Measurements from ENCODE around the gene CLASP1.
"Not testable (repeated sequence)": the region's sequence is repeated elsewhere in the genome, so short reads cannot be mapped to it uniquely, and the experiment has no call there.

Gene CLASP1

DNA sequence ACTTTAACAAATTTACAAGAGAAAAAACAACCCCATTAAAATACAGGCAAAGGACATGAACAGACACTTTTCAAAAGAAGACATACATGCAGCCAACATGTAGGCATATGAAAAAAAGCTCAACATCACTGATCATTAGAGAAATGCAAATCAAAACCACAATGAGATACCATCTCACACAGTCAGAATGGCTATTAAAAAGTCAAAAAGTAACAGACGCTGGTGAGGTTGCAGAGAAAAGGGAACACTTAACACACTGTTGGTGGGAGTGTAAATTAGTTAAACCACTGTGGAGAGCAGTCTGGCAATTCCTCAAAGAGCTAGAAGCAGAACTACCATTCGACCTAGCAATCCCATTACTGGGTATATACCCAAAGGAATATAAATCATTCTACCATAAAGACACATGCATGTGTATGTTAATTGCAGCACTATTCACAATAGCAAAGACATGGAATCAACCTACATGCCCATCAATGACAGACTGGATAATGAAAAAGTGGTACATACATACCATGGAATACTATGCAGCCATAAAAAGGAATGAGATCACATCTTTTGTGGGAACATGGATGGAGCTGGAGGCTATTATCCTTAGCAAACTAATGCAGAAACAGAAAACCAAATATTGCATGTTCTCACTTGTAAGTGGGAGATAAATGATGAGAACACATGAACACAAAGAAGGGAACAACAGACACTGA, 96.6 kb downstream of the CLASP1 start:
- H3K9me3 Mint-ChIP-seq; H3K36me3 Mint-ChIP-seq (ENCODE audit: insufficient read depth): not testable (repeated sequence)

DNA sequence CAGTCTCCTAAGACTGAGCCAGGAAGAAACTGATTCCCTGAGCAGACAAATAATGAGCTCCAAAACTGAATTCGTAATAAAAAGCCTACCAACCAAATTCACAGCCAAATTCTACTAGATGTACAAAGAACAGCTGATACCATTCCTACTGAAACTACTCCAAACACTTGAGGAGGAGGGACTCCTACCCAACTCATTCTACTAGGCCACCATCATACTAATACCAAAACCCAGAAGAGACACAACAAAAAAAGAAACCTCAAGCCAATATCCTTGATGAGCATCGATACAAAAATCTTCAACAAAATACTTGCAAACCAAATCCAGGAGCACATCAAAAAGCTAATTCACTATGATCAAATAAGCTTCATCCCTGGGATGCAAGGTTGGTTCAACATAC, 98.6 kb downstream of the CLASP1 start:
- Mint-ChIP-seq H3K27ac (no peak overlapping the region), H3K36me3 (ENCODE audit: insufficient read depth) (no peaks in the 10 kb centered on the region), H3K4me1 (ENCODE audit: low read depth in 2 of 2) (peaks cover 57 to 66% of the 10 kb centered on the region in 2 donors), H3K4me3 (no peak overlapping the region), H3K27me3 (no peaks in the 10 kb centered on the region), H3K9me3 (no peaks in the 10 kb centered on the region)
- ATAC-seq (replicated peaks) (no peak), DNase-seq (no peak)

More for the DNA sequence above, 96.6 kb downstream of the CLASP1 start:
- H3K4me1 Mint-ChIP-seq (ENCODE audit: low read depth in 2 of 2): peaks cover 60 to 67% of the 10 kb centered on the region in 2 donors
- H3K4me3 Mint-ChIP-seq; H3K27me3 Mint-ChIP-seq; ATAC-seq (replicated peaks); DNase-seq: not testable (repeated sequence)
- peak overlapping the region in 1 of 2 donors; percentile 9 for H3K27ac Mint-ChIP-seq

DNA sequence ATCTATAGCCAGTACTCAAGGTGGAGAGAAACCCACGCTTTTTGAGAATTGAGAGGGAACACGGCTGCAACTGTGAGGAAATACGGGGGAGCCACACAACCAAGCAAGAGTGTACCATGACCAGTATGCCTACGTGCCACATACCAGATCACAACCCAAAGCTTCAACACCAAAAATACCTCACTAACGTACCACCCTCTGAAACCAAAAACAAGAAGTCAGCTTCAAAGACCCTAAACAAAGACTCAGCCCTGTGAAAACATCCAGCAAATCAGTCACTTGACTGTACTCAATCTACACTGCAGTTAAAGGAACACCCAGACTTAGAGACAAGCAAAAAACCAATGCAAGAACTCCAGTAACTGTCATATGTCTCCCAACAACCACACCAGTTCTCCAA, 101.6 kb downstream of the CLASP1 start:
- no peaks in the 10 kb centered on the region for H3K9me3 Mint-ChIP-seq

GRCh38 chr2:121545913-121546312, 103.3 kb downstream of the CLASP1 start:
- Mint-ChIP-seq H3K4me1 (ENCODE audit: low read depth in 2 of 2) (peaks cover 34 to 44% of the 10 kb centered on the region in 2 donors), H3K36me3 (ENCODE audit: insufficient read depth) (no peaks in the 10 kb centered on the region), H3K27me3 (no peaks in the 10 kb centered on the region), H3K9me3 (no peaks in the 10 kb centered on the region), H3K4me3 (no peak overlapping the region), H3K27ac (no peak overlapping the region)
- no peak for DNase-seq
- ATAC-seq (replicated peaks): no peak

More for the DNA sequence above, 101.6 kb downstream of the CLASP1 start:
- ATAC-seq (replicated peaks): no peak
- Mint-ChIP-seq H3K4me1 (ENCODE audit: low read depth in 2 of 2) (peaks cover 50 to 61% of the 10 kb centered on the region in 2 donors), H3K27ac (peak overlapping the region in 1 of 2 donors; percentile 32), H3K27me3 (no peaks in the 10 kb centered on the region), H3K36me3 (ENCODE audit: insufficient read depth) (no peaks in the 10 kb centered on the region), H3K4me3 (no peak overlapping the region)
- no peak for DNase-seq

DNA sequence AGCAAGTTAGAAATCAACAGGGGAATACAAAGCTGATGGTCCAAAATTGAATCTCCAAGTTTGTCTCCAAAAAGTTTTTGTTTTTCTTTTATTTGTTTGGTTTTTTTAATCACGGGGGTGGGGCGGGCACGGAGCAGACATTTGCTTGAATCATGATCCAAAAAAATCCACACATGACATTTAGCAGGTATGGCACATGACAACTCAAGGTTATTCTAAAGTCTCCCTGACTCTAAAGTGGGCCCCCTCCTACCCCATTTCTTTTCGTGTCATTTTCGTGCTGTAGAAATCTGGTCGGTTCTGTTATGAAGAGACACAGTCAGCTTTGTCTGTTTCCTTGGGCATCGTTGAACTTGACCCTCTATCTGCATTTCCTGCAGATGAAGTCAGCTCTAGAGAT, 104.0 kb downstream of the CLASP1 start:
- Mint-ChIP-seq H3K27me3 (no peaks in the 10 kb centered on the region), H3K27ac (peak overlapping the region in 1 of 2 donors; percentile 35), H3K4me3 (no peak overlapping the region), H3K36me3 (ENCODE audit: insufficient read depth) (no peaks in the 10 kb centered on the region), H3K4me1 (ENCODE audit: low read depth in 2 of 2) (peaks cover 30 to 37% of the 10 kb centered on the region in 2 donors), H3K9me3 (no peaks in the 10 kb centered on the region)
- DNase-seq: no peak
- no peak for ATAC-seq (replicated peaks)

DNA sequence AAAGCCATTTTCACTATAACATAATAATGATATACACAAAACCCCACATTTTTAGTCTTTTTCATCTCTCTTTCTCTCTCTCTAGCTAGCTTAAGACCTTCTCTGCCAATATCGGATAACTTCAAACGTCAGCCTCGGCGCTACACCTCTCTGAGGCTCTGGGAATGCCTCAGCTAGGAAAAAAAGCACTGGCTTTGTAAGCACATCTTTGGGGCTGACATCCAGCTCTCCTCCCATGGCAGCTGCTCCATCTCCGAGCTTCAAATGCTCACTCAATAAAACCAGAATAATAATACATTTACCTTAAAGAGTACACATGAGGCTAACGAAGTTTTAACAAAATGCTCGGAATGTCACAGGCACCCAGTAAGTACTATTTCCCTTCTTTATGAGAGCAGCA, 107.8 kb downstream of the CLASP1 start:
- peaks cover 26 to 32% of the 10 kb centered on the region in 2 donors for H3K4me1 Mint-ChIP-seq (ENCODE audit: low read depth in 2 of 2)
- no peak overlapping the region for H3K27ac Mint-ChIP-seq
- peaks cover 3% of the 10 kb centered on the region for H3K36me3 Mint-ChIP-seq (ENCODE audit: insufficient read depth)
- DNase-seq (no peak), ATAC-seq (replicated peaks) (no peak)
- H3K9me3 Mint-ChIP-seq: no peaks in the 10 kb centered on the region
- H3K27me3 Mint-ChIP-seq: no peaks in the 10 kb centered on the region
- no peak overlapping the region for H3K4me3 Mint-ChIP-seq

GRCh38 chr2:121539750-121540469, 109.4 kb downstream of the CLASP1 start:
- no peaks in the 10 kb centered on the region for H3K27me3 Mint-ChIP-seq
- ATAC-seq (replicated peaks) (peak; percentile 32), DNase-seq (no peak)
- no peaks in the 10 kb centered on the region for H3K9me3 Mint-ChIP-seq
- H3K36me3 Mint-ChIP-seq (ENCODE audit: insufficient read depth): peaks cover 3% of the 10 kb centered on the region
- H3K27ac Mint-ChIP-seq: peak overlapping the region in 1 of 2 donors; percentile 74
- H3K4me3 Mint-ChIP-seq: peak overlapping the region; percentile 64 to 69
- peaks cover 20 to 28% of the 10 kb centered on the region in 2 donors for H3K4me1 Mint-ChIP-seq (ENCODE audit: low read depth in 2 of 2)

DNA sequence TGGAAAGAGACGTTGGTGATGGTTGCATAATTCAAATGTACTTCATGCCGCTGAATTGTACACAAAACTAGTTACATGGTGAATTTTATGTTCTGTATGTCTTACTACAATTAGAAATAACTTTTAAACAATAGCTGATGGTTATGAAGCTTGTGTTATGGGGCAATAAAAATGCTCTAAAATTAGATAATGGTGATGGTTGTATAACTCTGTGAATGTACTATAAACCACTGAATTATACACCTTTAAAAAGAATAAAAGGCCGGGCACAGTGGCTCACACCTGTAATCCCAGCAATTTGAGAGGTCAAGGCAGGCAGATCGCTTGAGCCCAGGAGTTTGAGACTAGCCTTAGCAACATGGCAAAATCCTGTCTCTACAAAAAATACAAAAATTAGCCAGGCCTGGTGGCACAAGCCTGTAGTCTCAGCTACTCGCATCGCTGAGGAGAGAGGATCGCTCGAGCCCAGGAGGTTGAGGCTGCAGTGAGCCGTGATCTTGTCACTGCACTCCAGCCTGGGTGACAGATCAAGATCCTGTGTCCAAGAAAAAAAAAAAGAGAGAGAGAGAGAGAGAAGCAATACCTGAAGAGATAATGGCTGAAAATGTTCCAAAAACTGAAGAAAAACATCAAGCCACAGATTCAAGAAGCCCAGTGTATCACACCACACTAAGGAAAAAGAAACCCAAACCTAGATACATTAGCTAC, 112.3 kb downstream of the CLASP1 start:
- Mint-ChIP-seq H3K4me1 (ENCODE audit: low read depth in 2 of 2) (peaks cover 17 to 24% of the 10 kb centered on the region in 2 donors), H3K4me3 (no peak overlapping the region)

GRCh38 chr2:121536347-121536746, 112.9 kb downstream of the CLASP1 start:
- DNase-seq (no peak), ATAC-seq (replicated peaks) (no peak)
- peak overlapping the region in 1 of 2 donors; percentile 8 for H3K27ac Mint-ChIP-seq
- H3K36me3 Mint-ChIP-seq (ENCODE audit: insufficient read depth): peaks cover 6% of the 10 kb centered on the region
- peaks cover 20 to 25% of the 10 kb centered on the region in 2 donors for H3K4me1 Mint-ChIP-seq (ENCODE audit: low read depth in 2 of 2)
- no peaks in the 10 kb centered on the region for H3K27me3 Mint-ChIP-seq
- no peak overlapping the region for H3K4me3 Mint-ChIP-seq
- no peaks in the 10 kb centered on the region for H3K9me3 Mint-ChIP-seq

More for the DNA sequence above, 112.3 kb downstream of the CLASP1 start:
- DNase-seq (no peak), ATAC-seq (replicated peaks) (no peak)
- peak overlapping the region; percentile 55 to 62 for H3K27ac Mint-ChIP-seq
- H3K36me3 Mint-ChIP-seq (ENCODE audit: insufficient read depth): peaks cover 3% of the 10 kb centered on the region
- H3K9me3 Mint-ChIP-seq: no peaks in the 10 kb centered on the region
- no peaks in the 10 kb centered on the region for H3K27me3 Mint-ChIP-seq

DNA sequence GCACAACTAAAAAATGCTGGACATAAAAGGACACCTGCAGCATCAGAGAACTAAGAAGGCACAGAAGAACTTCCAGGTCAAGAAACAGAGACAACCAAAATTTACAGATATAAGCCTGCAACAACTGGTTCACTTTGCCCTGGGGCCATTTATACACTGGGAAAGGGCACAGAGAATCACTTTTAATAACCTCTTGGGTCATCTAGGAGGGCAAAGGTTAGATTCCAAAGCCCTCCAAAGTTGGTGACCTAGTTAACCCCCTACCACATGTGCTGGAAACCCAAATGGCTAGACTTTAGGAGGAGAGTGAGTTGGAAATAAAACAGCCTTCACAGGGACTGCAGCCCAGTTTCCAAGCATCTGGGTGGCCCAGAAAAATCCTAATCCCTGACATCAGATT, 115.3 kb downstream of the CLASP1 start:
- DNase-seq (no peak), ATAC-seq (replicated peaks) (no peak)
- H3K9me3 Mint-ChIP-seq: no peaks in the 10 kb centered on the region
- peaks cover 23% of the 10 kb centered on the region for H3K36me3 Mint-ChIP-seq (ENCODE audit: insufficient read depth)
- H3K27ac Mint-ChIP-seq: peak overlapping the region in 1 of 2 donors; percentile 82
- peaks cover 20 to 33% of the 10 kb centered on the region in 2 donors for H3K4me1 Mint-ChIP-seq (ENCODE audit: low read depth in 2 of 2)
- no peaks in the 10 kb centered on the region for H3K27me3 Mint-ChIP-seq
- H3K4me3 Mint-ChIP-seq: no peak overlapping the region

GRCh38 chr2:121532894-121533293, 116.4 kb downstream of the CLASP1 start:
- H3K36me3 Mint-ChIP-seq (ENCODE audit: insufficient read depth): peaks cover 24% of the 10 kb centered on the region
- peaks cover 28 to 38% of the 10 kb centered on the region in 2 donors for H3K4me1 Mint-ChIP-seq (ENCODE audit: low read depth in 2 of 2)

DNA sequence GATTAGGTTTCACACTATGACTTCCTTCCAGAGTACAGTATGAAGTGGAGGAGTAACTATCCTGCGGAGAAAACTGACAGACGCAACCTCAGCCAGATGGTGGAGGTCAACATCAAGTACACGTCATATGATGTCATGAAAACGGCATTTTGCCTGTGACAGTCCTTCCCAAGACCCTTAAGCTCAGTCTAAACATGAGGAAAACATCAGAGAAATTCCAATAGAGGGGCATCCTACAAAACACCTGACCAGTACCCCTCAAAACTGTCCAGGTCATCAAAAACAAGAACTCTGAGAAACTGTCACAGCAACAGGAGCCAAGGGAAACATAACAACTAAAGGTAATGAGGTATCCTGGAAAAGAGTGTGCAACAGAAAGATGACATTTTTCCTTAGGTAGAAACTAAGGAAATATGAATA, 116.9 kb downstream of the CLASP1 start:
- Mint-ChIP-seq H3K9me3 (no peaks in the 10 kb centered on the region), H3K4me3 (no peak overlapping the region), H3K27me3 (no peaks in the 10 kb centered on the region), H3K36me3 (ENCODE audit: insufficient read depth) (peaks cover 24% of the 10 kb centered on the region), H3K27ac (peak overlapping the region in 1 of 2 donors; percentile 32), H3K4me1 (ENCODE audit: low read depth in 2 of 2) (peaks cover 25 to 34% of the 10 kb centered on the region in 2 donors)
- DNase-seq (no peak), ATAC-seq (replicated peaks) (no peak)

More at GRCh38 chr2:121532894-121533293, 116.4 kb downstream of the CLASP1 start:
- Mint-ChIP-seq H3K27me3 (no peaks in the 10 kb centered on the region), H3K27ac (no peak overlapping the region), H3K4me3 (no peak overlapping the region), H3K9me3 (no peaks in the 10 kb centered on the region)
- ATAC-seq (replicated peaks): no peak
- no peak for DNase-seq

DNA sequence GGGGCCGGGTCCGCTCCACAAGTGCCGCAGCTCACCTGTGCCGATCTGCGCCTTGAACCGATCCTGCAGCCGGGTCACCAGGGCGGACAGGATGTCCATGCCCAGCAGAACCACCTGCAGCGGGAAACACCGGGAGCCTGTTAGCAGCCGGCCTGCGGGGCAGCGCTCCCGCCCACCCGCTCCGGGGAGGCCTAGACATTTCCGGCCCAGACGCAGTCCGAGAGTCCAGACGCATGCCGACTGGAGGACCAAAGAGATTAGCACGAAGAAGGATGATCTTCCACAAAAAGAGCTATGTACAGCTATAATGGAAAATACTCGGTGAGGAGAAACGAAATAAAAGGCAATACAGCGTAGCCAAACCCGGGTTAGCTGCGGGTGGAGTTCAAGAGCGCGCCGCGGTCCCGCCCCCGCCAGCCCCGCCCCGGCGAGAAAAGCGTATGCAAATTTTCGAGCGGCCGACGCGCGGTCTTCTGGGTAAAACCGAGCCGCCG, 119.0 kb downstream of the CLASP1 start:
- ATAC-seq (replicated peaks) (peak; percentile 71), DNase-seq (peak in 2 of 3 experiments; percentile 74 to 76)
- peaks cover 33% of the 10 kb centered on the region for H3K36me3 Mint-ChIP-seq (ENCODE audit: insufficient read depth)
- no peaks in the 10 kb centered on the region for H3K27me3 Mint-ChIP-seq
- H3K4me1 Mint-ChIP-seq (ENCODE audit: low read depth in 2 of 2): peaks cover 25 to 27% of the 10 kb centered on the region in 2 donors
- H3K9me3 Mint-ChIP-seq: no peaks in the 10 kb centered on the region
- peak overlapping the region; percentile 94 for H3K4me3 Mint-ChIP-seq
- peak overlapping the region; percentile 99 to 100 for H3K27ac Mint-ChIP-seq

Data from effector memory CD8-positive, alpha-beta T cell (primary cell).